ENCODE data around the gene ARL13A. TPM values are rescaled to one million over a fixed set of nuclear protein-coding genes. Genes with fewer than 3 reads are reported as not detected.

Gene ARL13A
- total and polyA plus RNA-seq, 2 of the 8 experiments (the other 6 are each of a cell fraction or from before 2014, with no cell fraction given), result not detected

DNA sequence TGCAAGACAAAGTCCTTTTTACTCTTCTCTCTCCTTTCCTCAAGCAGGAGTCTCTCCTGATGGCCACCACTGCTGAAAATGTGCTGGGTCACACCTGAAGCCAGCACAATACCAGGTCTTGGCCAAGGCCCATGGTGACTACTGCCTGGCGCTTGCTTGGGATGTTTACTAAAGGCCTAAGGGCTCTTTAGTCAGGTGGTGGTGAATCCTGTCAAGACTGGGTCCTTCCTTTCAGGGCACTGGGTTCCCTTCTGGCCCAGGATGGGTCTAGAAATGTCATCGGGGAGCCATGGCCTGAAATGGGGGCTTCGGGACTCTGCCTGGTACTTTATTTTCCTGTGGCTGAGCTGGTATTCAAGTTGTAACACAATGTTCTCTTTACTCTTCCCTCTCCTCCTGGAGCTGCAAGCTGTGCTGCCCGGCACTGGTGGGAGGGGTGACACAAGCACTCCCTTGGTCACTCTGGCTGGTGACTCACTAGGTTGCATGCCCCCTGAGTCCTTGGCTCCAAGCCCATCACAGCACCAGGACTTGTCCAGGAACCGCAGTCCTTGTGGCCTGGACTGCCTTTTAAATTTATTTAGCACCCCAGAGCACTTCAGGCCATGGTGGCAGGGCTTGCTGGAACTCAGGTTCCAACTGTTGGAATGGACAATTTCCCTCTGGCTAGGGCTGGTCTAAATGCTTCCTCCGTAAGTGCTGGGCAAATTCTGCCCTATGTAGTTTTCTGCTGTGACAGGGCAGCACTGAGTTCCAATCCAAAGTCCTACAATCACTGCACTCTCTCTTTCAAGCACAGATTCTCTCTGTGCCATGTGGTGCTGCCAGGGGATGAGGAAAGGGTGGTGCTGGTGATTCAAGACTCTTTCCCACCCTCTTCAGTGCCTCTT lies 11.3 kb downstream of the ARL13A start:
- no peak overlapping the region for H2BK12ac ChIP-seq (ENCODE audit: low read depth, low read length)
- no peaks in the 10 kb centered on the region for H3K4me1 ChIP-seq (replicated peaks in 1 of 4; ENCODE audit: control insufficient read depth in 3 of 4, insufficient read depth in 4 of 4, low read length in 3 of 4)
- no peak overlapping the region for H3K18ac ChIP-seq (ENCODE audit: extremely low read depth, low read length)
- H4K8ac ChIP-seq (ENCODE audit: extremely low read depth, insufficient read depth, low read length), result no peak overlapping the region
- DNase-seq (ENCODE audit: low read depth in 1 of 2, low spot score in 2 of 2) (no peak), FAIRE-seq (no peak)
- H2BK20ac ChIP-seq (ENCODE audit: low read length), result no peak overlapping the region
- no peak overlapping the region for H3K4me3 ChIP-seq (ENCODE audit: extremely low read depth in 1 of 4, insufficient read depth in 2 of 4, low read depth in 3 of 4, low read length in 4 of 4)
- no peak overlapping the region for H3K9ac ChIP-seq (replicated peaks in 1 of 4; ENCODE audit: extremely low read depth in 1 of 4, low read depth in 3 of 4, low read length in 3 of 4)
- H3K79me1 ChIP-seq (ENCODE audit: low read depth, low read length), result no peaks in the 10 kb centered on the region
- no peak overlapping the region for H2BK5ac ChIP-seq (ENCODE audit: low read depth, low read length)
- no peak overlapping the region for H2AFZ ChIP-seq (ENCODE audit: low read length)
- no peak overlapping the region for H2AK5ac ChIP-seq (ENCODE audit: low read depth, low read length)
- H3K4ac ChIP-seq (replicated peaks; ENCODE audit: insufficient read length, low read depth, low read length), result no peak overlapping the region
- H3K9me3 ChIP-seq (ENCODE audit: insufficient read depth in 2 of 2, low read depth in 1 of 2, low read length in 1 of 2), result no peaks in the 10 kb centered on the region
- H3K14ac ChIP-seq (ENCODE audit: insufficient read length), result no peak overlapping the region
- H3K79me2 ChIP-seq (ENCODE audit: control insufficient read depth in 1 of 2, insufficient read depth in 2 of 2, low read length in 2 of 2), result no peaks in the 10 kb centered on the region
- H3K27me3 ChIP-seq (replicated peaks in 1 of 4; ENCODE audit: control insufficient read depth in 3 of 4, extremely low read depth in 1 of 4, insufficient read depth in 3 of 4, low read length in 3 of 4), result no peaks in the 10 kb centered on the region
- no peaks in the 10 kb centered on the region for H3K36me3 ChIP-seq (ENCODE audit: control insufficient read depth in 2 of 4, insufficient read depth in 4 of 4, low read length in 3 of 4)
- no peak overlapping the region for H4K91ac ChIP-seq (replicated peaks; ENCODE audit: insufficient read length, low read length)
- no peak overlapping the region for H3K27ac ChIP-seq (ENCODE audit: low read depth, low read length)
- CTCF ChIA-PET (ENCODE audit: partially characterized antibody), result no interaction called here
- no peak overlapping the region for H3K56ac ChIP-seq (replicated peaks; ENCODE audit: insufficient read length, low read depth, low read length)
- H4K20me1 ChIP-seq (replicated peaks in 1 of 2; ENCODE audit: control insufficient read depth in 1 of 2, insufficient read depth in 2 of 2, low read length in 2 of 2), result no peaks in the 10 kb centered on the region
- no peak overlapping the region for H4K5ac ChIP-seq (ENCODE audit: insufficient read length, low read depth, low read length)
- H2BK15ac ChIP-seq (ENCODE audit: low read length), result no peak overlapping the region
- no peak overlapping the region for H3K4me2 ChIP-seq (ENCODE audit: insufficient read depth in 1 of 2, low read depth in 2 of 2, low read length in 2 of 2)
- no peak overlapping the region for H3K23ac ChIP-seq (ENCODE audit: insufficient read length)
- H3K23me2 ChIP-seq (ENCODE audit: low read depth, low read length), result no peaks in the 10 kb centered on the region
- POLR2A ChIA-PET (ENCODE audit: partially characterized antibody), result interaction anchor here (0.5 kb wide), 1 partner anchor 306 kb away, joined by 3 read pairs; no protein-coding TSS in a partner anchor
- H2BK120ac ChIP-seq (replicated peaks; ENCODE audit: low read depth, low read length), result no peak overlapping the region
- TF ChIP-seq RFX5 (IDR thresholded peaks at IDR 0.05; ENCODE audit: borderline replicate concordance, low read depth, low read length) (no peak), NANOG (IDR thresholded peaks at IDR 0.05; ENCODE audit: insufficient read depth, low read depth, low read length, poor library complexity, severe bottlenecking) (no peak)
- 96% methylated on average over 5 of the region's 6 CpGs; no CpG with 5 or more reads in 1 of the 2 experiments for WGBS, 2 experiments (ENCODE audit: extremely low coverage in 1 of 2, insufficient coverage in 1 of 2, insufficient read length in 1 of 2, insufficient replicate concordance in 2 of 2, low coverage in 1 of 2, low lambda C conversion rate in 2 of 2, missing lambda C conversion rate in 1 of 2)

Measured in H1 (cell line).